HG03342 (cell line): ENCODE results near the gene MMP25.

ENCODE experiments used
- ATAC-seq: cut with Tn5 transposase; IDR thresholded peaks from one replicate; pipeline ENCODE4 v1.9.1; 2021; ENCODE audit warnings: mild to moderate bottlenecking, moderate library complexity; ENCODE audit not compliant: unreplicated experiment

MMP25 gene

DNA sequence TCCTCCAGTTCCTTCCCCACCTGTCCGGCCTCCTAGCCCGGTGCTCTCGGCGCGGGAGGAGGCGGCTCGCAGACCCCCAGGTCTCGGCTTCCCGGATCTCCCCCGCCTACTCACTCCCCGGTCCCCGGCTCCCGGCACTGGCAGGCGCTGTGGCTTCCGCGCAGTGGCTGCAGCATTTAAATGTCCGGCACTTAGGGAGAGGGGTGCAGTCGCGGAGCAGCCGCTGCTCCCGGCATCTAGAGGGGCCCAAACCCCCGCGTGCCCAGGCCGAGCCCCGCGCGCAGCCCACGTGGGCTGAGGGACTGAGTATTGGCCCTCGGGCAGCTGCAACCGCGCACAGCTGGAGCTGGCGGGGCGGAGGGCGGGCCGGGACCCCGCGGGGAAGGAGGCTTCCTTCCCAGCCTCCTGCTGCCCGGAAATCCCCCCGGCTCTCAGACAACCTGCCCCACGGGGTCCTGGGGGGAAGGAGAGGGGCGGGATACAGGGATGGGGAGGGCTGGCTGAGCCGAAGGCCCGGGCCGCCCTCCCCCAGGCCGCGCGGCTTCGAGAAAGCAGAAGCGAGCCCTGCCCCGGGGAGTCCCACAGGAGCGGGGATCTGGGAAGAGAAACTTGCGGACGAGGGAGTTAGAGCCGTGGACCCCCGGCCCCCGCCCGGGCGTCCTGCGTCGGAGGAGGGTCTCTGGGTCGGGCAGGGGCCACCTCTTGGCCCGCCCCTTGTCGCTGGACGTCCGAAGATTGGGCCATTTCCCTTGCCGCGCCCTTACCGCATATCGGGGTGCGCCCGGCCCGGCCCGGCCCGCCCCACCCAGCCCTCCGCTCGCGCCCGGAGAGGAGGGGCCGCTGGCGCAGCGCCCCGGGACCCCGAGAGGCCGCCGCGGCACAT, at the start of gene MMP25:
Gene MMP25 (plus strand): TSS at position 804 of the 883 bp plus-strand sequence. CDS start 357 bp downstream, outside the sequence.
- no peak for ATAC-seq

DNA sequence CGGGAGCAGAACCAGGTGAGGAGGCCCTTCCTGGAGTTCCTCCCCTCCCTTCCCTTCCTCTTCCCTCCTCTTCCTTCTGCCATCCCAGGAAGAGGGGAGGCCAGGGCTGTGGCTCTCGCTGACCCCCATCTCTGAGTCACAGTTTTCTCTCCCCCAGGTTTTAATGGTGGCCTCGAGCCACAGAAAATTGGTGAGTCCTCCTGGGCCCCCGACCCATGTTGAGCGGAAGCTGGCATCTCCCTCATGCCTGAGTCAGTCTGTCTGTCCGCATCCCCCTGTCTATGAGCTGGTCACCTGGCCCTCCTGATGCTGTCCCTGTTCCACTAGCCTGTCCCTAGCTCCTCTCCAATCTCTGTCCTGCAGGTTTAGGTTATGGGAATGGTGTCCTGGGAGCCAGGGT, 46.4 kb upstream of the MMP25 start:
- ATAC-seq: no peak

GRCh38 chr16:3000540-3000939, 45.8 kb upstream of the MMP25 start:
- no peak for ATAC-seq

DNA sequence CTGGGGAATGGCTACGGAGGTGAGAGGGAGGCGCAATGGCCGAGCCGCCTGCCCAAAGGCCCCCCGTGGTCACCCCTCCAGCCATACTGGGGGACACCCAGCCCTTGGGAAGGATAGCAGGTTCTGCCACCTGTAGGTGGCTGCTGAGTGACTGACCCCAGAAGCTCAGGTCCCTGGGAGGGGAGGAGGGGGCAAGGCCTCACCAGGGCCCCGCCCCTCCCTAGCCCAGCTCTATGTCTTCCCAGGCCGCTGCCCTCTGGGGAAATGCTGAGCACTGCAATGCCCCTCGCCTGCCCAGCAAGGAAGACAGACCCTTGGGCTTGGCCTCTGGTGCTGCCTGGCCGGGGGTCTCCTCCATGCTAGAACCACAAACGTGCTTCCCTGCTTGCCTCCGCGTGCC, 45.0 kb upstream of the MMP25 start:
- no peak for ATAC-seq

DNA sequence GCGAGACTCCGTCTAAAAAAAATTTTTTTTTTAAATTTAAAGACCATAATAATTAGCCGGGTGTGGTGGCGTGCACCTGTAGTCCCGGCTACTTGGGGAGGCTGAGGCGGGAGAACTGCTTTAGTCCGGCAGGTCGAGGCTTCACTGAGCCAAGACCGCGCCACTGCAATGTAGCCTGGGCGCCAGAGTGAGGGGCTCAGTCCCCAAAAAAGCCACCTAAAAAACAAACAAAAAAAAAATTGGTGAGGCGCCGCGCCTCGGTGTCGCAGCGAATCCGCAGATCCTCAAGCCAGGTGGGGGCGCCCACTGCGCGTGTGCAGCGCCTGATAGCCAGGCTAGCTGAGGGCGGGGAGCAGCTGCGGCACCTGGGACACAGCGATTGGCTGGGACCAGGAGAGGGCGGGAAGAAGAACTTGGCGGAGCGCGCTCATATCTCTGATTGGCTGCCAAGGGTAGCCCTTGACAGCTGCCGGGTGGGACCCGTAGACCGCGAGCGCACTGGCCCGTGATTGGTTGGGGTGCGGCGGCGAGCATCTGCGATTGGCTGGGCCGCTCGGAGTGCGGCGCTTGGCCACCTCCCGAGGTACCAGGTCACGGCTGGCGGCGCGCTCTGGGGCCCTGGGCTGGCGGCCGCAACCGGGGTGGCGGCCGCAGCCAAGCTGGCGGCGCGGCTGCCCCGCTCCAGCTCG, 42.6 kb upstream of the MMP25 start:
- ATAC-seq: peak; percentile 96

DNA sequence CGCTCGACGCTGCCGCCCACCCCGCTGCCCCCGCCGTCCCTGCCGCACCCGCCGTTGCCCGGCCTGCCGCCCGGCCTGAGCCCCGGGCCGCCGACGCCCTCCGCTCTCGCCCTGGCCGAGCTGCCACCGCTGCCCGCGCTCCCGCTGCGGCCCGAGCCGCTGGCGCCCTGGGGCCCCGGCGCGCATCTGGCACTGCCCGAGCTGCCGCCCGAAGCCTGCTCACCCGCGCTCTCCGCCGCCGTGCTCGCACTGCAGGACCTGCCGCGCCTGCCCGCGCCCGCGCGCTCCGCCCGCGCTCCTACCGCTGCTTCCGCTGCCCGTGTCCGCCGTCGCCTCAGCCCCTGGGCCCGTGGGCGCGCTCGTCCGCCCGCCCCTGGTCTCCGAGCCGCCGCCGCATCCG, 42.0 kb upstream of the MMP25 start:
- ATAC-seq: no peak

- no peak for ATAC-seq
Observed at GRCh38 chr16:3004781-3005284, 41.5 kb upstream of the MMP25 start.

DNA sequence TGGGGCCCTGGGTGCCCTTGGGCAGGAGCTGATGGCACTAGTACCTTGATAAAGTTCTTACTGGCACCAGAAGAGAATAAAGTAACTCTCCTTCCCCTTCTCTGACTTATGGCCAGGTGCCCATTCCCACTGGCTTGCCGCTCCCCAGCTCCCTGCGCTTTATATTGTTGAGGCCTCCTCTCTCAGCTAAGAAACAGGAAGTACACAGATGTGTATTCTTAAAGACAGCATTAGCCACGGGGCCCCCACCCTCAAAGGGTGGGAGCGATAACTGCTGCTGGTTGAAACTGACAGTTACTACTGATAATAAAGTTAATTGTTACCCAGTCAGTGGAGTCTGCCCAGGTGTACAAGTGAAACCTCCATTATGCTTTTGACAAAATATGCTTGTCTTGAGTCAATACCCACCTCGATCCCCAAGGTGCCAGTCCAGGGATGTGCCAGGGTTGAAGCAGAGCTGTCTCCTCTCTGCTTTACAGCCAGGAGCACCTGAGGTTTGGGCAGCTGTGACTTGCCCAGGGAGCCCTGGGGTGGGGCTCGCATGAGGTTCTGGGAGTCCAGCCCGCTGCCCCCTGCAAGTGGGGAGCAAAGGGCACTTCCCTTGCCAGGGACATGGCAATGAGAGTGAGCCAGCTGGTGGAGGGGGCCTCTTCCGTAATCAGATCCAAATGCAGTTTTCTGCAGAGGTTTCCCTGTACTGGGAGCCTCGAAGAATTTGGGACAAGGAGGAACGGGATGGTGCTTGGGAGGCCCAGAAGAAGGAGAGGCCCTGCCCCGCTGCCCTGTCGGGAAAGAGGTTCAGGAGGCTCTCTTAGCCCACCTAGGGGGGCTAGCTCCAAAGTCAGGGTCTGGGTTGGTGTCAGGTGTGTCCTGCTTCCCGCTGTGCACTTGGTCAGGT, 39.1 kb upstream of the MMP25 start:
- no peak for ATAC-seq

DNA sequence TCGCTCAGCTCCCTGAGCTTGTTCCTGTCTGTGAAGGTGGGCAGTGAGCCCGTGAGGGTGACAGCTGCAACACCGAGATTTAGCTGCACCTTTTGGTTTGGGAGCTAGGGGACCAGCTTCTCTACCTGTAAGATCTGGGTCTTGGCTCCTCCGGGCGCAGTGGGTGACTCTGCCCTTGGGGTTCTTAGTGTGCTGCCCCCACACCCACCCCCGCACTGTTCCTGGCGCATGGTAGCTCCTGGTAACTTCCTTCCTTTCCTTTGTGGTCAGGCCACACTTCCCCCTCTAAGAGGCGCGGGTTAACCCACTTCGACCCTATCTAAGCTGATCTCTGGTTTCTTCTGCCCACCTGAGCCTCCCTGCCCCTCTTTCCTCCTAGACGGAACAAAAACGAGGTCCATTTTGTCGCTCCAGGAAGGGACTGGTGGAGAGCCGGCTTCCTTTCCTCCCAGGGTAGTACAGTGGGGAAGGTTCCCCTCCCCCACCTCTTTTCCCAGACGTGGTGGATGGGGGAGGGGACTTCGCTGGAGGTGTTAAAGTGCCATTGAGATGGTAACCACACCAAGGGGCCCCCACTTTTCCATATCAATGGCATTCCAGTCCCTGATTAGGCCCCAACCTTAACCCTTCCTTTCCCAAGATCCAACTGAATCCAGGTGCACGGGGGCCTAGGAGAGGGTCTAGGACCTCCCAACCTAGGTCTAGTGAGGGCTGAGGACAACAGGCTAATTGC, 38.2 kb upstream of the MMP25 start:
- ATAC-seq: no peak

DNA sequence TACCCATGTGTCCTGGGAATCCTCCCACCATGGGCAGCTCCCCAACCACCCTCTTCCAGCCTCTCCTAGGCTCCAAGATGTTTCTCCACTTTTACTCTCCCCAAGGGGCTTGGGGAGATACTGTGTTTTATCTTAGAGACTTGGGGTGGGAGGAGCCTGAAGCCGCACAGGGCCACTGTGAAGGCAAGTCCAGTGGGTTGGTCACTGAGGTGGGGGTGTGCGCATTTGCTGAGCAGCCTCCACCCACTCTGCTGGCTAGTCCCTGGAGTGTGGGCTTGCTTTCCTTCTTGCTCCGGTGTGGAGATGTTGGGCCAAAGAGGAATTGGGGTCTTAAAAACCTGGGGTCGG, 37.7 kb upstream of the MMP25 start:
- ATAC-seq: no peak

DNA sequence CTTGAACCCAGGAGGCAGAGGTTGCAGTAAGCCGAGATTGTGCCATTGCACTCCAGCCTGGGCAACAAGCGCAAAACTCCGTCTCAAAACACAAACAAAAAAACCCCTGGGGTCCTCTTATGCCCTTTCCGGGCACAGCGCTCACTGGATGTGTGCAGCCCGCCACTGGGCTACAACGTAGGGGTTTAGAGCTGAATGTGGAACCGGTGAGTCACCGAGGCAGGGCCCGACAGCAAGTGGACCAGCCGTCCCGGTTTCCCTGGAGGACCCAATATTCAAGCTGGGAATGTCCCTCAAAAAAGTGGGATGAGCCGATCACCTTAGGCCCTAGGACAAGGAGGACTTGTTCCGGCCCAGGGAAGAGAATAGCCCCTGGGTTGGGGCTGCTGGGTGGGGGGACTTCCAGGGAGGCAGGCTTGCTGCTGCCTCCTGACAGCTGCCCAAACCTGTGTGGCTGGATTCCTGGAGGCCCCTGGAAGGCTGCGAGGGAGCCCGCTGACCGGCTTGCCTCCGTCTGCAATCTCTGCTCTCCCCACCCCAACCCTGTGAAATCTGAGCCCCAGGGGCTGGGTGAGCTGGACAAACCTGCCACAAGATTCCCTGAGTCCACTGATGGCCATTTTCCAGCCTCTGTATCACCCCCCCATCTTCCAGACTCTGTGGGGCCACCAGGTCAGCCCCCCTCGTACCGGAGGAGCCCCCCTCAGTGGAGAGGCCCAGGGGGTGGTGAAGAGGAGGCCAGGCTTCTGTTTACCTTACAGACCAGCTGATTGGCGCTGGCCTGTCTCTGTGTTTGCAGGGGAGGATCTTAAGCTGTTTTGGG, 36.6 kb upstream of the MMP25 start:
- no peak for ATAC-seq

GRCh38 chr16:3010510-3010909, 35.9 kb upstream of the MMP25 start:
- no peak for ATAC-seq

DNA sequence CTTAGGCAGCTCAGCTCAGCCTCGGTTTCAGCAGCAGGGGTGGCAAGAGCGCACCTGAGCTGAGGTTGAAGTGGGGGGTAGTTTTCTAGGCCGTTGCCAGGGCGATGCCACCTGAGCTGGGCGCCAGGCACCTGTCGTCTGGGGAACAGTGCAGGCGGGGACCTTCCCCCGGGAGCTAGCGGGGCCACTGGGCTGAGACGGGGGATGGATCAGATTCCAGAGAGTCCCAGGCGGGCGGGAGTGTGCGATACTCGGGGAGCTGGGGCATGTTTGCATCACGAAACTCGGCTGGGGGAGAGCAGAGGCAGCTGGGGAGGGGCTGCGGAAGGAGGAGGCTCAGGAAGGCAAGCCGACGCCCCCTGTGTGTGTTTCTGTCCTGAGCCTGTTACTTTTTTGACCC, 34.1 kb upstream of the MMP25 start:
- no peak for ATAC-seq

DNA sequence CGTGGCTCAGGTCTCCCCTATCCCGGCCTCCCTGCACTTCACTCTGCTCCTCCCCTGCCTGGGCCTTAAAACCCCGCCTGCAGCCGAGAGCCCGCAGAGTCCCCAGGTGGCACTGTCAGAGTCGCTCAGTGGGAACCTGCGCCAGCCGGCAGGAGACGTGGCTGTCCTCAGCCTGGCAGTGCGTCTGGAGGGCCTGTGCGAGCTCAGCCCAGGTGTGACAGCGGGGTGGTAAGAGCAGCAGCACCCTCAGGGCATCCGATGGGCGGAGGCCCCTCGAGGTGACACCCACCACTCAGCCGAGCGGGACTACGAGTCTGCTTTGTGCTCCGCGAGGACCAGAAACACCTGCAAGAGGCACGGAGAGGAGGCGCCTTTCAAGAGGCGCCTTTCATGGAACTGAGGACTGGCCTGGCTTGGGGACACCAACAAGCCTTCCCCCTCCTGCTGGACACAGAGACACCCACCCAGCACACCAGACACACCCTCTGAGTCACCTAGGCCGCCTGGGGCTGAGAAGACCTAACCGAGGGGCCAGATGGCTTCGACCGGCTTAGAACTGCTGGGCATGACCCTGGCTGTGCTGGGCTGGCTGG, 33.4 kb upstream of the MMP25 start, which contains the start of gene CLDN9:
Gene CLDN9 (plus strand): TSS at position 96 of the 593 bp plus-strand sequence. CDS start 440 bp downstream, at position 536.
- no peak for ATAC-seq

DNA sequence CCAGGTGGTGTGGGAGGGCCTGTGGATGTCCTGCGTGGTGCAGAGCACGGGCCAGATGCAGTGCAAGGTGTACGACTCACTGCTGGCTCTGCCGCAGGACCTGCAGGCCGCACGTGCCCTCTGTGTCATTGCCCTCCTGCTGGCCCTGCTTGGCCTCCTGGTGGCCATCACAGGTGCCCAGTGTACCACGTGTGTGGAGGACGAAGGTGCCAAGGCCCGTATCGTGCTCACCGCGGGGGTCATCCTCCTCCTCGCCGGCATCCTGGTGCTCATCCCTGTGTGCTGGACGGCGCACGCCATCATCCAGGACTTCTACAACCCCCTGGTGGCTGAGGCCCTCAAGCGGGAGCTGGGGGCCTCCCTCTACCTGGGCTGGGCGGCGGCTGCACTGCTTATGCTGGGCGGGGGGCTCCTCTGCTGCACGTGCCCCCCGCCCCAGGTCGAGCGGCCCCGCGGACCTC, 32.8 kb upstream of the MMP25 start:
- no peak for ATAC-seq

DNA sequence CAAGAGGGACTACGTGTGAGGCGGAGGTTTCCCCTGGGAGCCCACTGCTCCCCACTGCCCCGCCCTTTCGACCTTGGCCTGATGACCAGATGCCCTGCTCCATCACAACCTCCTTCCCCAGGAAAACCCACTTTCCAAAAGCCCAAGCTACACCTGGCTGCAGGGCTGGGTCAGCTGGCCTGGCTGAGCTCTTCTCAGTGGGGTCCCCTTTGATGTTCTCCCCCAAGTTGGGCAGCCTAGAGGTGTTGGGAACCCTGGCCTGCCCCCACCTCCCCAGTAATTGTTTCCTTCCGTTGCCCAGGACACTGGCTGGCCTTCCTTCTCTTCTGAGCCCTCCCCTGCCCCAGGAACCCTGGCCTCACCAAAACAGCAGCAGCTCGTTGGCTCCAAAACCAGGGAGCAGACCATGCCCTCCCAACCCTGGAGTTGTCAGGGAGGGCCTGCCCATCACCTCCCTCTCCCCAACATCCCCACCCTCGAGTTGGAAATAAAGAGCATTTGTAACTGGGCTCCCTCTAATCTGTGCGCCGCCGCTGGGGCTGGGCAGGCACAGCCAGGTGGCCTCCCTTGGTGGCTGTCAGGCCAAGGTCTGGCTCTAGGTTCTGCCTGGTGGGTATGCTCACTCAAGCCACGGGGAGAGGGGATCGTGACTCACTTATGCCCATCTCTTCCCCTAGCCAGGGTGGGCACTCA, 32.2 kb upstream of the MMP25 start:
- no peak for ATAC-seq

DNA sequence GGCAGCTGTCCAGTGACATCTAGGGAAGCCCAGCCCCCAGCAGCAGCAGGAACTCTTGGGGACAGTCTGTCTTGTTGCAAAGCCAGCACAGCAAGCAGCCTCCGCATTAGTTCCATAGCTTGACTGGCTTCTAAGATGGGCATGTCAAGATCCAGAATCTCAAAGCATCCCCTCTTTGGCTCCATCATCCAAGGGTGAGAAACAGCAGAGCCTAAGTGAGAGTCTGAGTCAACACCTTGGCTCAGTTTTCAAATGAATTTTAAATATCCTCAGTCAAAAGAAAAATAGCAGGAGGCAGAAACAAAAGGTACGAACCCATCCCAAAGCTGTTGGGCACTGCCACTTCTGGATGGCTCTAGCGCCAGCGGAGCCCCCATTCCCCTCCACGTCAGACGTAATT, 31.4 kb upstream of the MMP25 start:
- ATAC-seq: no peak

GRCh38 chr16:3015865-3016521, 30.4 kb upstream of the MMP25 start:
- ATAC-seq: no peak
